HepG2 (cell line): ENCODE data around the gene OLFM4. TPM values are rescaled to one million over a fixed set of nuclear protein-coding genes. Genes with fewer than 3 reads are reported as not detected.

Source experiments
- ATAC-seq: fragments of 200-7000 bp; cut with Tn5 transposase; 3 replicates; pipeline ENCODE4 v1.9.1; 2020; ENCODE audit warnings: mild to moderate bottlenecking, moderate library complexity
- BruUV-seq: library from RNA; stranded (reverse); fragments of 400-500 nt; replicated peaks from 2 replicates; lab custom pipeline; 2021; lab: Mats Ljungman, UMichigan
- CTCF ChIA-PET: fragments of 300-600 bp; formaldehyde crosslinking; extraction: SDS; loops from one replicate; lab custom pipeline; 2021; ENCODE audit warnings: low total read pairs, inconsistent platforms, low intra/inter-chr PET ratio; lab: Yijun Ruan, JAX
- POLR2A ChIA-PET: fragments of 350-600 bp; sonication (Branson Sonifier 250); formaldehyde crosslinking; loops from one replicate; lab custom pipeline; 2020; ENCODE audit warnings: antibody characterized with exemption, inconsistent platforms; lab: Yijun Ruan, JAX
- DNase-seq: peaks from one replicate; pipeline ENCODE4 v3.0.0-alpha.2; 2015; ENCODE audit warnings: low spot score
- FAIRE-seq: peaks from 3 replicates; lab custom pipeline; 2011; peaks lifted over from hg19 to GRCh38; lab: Jason Lieb, UNC
- H2AFZ ChIP-seq: one replicate; pipeline ENCODE4 v1.6.1; 2011; ENCODE audit warnings: low read length, inconsistent platforms
- H3K27ac ChIP-seq: fragments of 300-600 bp; 3 replicates; pipeline ENCODE4 v1.8.0; 2011; ENCODE audit warnings: mixed run types, mild to moderate bottlenecking, mixed read lengths, low read length, inconsistent platforms; ENCODE audit not compliant: insufficient read depth; ENCODE audit errors: extremely low read length
- H3K27me3 ChIP-seq, 2 experiments: fragments of 200-600 bp in 1 of 2; 2 replicates in 1 of 2; 3 replicates in 1 of 2; pipeline versions ENCODE4 v1.6.0 to v1.8.0; 2011; ENCODE audit warnings: low read length in 2 of 2, mild to moderate bottlenecking in 2 of 2, moderate library complexity in 2 of 2, inconsistent platforms in 1 of 2; ENCODE audit not compliant: insufficient read depth in 2 of 2, control insufficient read depth in 1 of 2
- H3K36me3 ChIP-seq, 2 experiments: fragments of 200-600 bp in 1 of 2; replicated peaks in 1 of 2; 2 replicates in 1 of 2; 3 replicates in 1 of 2; pipeline versions ENCODE4 v1.5.1 to v1.8.0; 2011; ENCODE audit warnings: low read length in 2 of 2, inconsistent platforms in 1 of 2; ENCODE audit not compliant: insufficient read depth in 2 of 2, control insufficient read depth in 1 of 2
- H3K4me1 ChIP-seq: 2 replicates; pipeline ENCODE4 v1.5.1; 2012; ENCODE audit warnings: low read length, inconsistent platforms; ENCODE audit not compliant: insufficient read depth
- H3K4me2 ChIP-seq: 2 replicates; pipeline ENCODE4 v1.6.0; 2011; ENCODE audit warnings: low read depth, low read length, inconsistent platforms
- H3K4me3 ChIP-seq, 3 experiments: fragments of 200-600 bp in 1 of 3; sonication (generic), shearing (Covaris generic) in 1 of 3; replicated peaks in 1 of 3; 2 replicates each; pipeline ENCODE4 v1.5.1; 2011 to 2016; ENCODE audit warnings: low read length in 3 of 3, inconsistent platforms in 2 of 3, low read depth in 2 of 3, mild to moderate bottlenecking in 2 of 3, control low read depth in 1 of 3, mixed read lengths in 1 of 3; ENCODE audit not compliant: insufficient read depth in 1 of 3
- H3K79me2 ChIP-seq: one replicate; pipeline ENCODE4 v1.6.1; 2011; ENCODE audit warnings: low read length, inconsistent platforms; ENCODE audit not compliant: insufficient read depth
- H3K9ac ChIP-seq: 2 replicates; pipeline ENCODE4 v1.6.0; 2011; ENCODE audit warnings: mild to moderate bottlenecking, low read depth, low read length, inconsistent platforms; ENCODE audit not compliant: insufficient read depth
- H3K9me3 ChIP-seq: 2 replicates; pipeline ENCODE4 v1.5.1; 2012; ENCODE audit warnings: mild to moderate bottlenecking, low read length
- H4K20me1 ChIP-seq: 2 replicates; pipeline ENCODE4 v1.6.0; 2011; ENCODE audit warnings: inconsistent platforms, mild to moderate bottlenecking, low read length, moderate library complexity; ENCODE audit not compliant: insufficient read depth
- CC2D1A ChIP-seq: sonication (generic); formaldehyde crosslinking; IDR thresholded peaks from 2 replicates; pipeline ENCODE4 v1.8.1; 2023; ENCODE audit warnings: mild to moderate bottlenecking, missing genetic modification reagents
- HBP1 ChIP-seq: IDR thresholded peaks from 2 replicates; pipeline ENCODE4 v1.6.1; 2016; ENCODE audit warnings: low read depth, control low read depth
- RERE ChIP-seq: IDR thresholded peaks from 2 replicates; pipeline ENCODE4 v1.6.1; 2016; ENCODE audit warnings: low read depth, missing genetic modification reagents, missing compliant biosample characterization
- RFXANK ChIP-seq: IDR thresholded peaks from 2 replicates; pipeline ENCODE4 v1.6.1; 2016
- SMC3 ChIP-seq: IDR thresholded peaks from 2 replicates; pipeline ENCODE4 v1.6.1; 2011; ENCODE audit warnings: low read length, improper control_type of control experiment
- TOPORS ChIP-seq: sonication (generic); formaldehyde crosslinking; IDR thresholded peaks from 2 replicates; pipeline ENCODE4 v1.8.0; 2023; ENCODE audit warnings: mild to moderate bottlenecking, missing genetic modification reagents
- ZFY ChIP-seq: sonication (generic); formaldehyde crosslinking; IDR thresholded peaks from 2 replicates; pipeline ENCODE4 v1.4.0; 2020; ENCODE audit warnings: missing genetic modification reagents
- ZNF33B ChIP-seq: sonication (generic); formaldehyde crosslinking; IDR thresholded peaks from 2 replicates; pipeline ENCODE4 v1.5.1; 2020; ENCODE audit warnings: mild to moderate bottlenecking, missing genetic modification reagents
- WGBS: methylation state at CpG from one replicate; pipeline ENCODE4 v1.1.6; 2017; ENCODE audit warnings: low lambda C conversion rate; 5-methylcytosine and 5-hydroxymethylcytosine counted together
- in situ Hi-C: cut with HindIII; loops from 2 replicates; pipeline ENCODE4 v1.10.0; 2017; ENCODE audit warnings: low pct_unique_long_range_greater_than_20kb; ENCODE audit not compliant: extremely low pct_ligation_motif_present
- intact Hi-C: fragments of 100-400 bp; cut with micrococcal nuclease; formaldehyde crosslinking; loops from one replicate; pipeline ENCODE4 v1.10.0; 2022; ENCODE audit not compliant: unreplicated experiment
- polyA plus RNA-seq, 8 experiments: library from polyadenylated mRNA; depleted of rRNA in 3 of 8; stranded (reverse) in 7 of 8; unstranded in 1 of 8; fragments of >200 nt; fragmentation: Illumina TruSeq in 4 of 8; extraction: Trizol in 4 of 8; gene quantifications; 2 replicates each; pipeline versions ENCODE4 v1.2.1 to v1.2.3, GENCODE V29; 2011 to 2016; ENCODE audit warnings: low read depth in 4 of 8, missing spikeins in 1 of 8, mixed read lengths in 1 of 8; ENCODE audit not compliant: insufficient read depth in 1 of 8
- total RNA-seq, 5 experiments: library from RNA; depleted of rRNA; stranded (reverse); fragments of >200 nt; fragmentation: Illumina TruSeq; extraction: Trizol; gene quantifications; 2 replicates each; pipeline ENCODE4 v1.2.3, GENCODE V29; 2016; ENCODE audit warnings: low read depth in 1 of 5
- TF ChIP-seq, protein P1 (sequence below): IDR thresholded peaks from 2 replicates; pipeline ENCODE4 v1.6.1; 2012; ENCODE audit warnings: low read depth, low read length, improper control_type of control experiment

The OLFM4 gene
- total and polyA plus RNA-seq, 2 of the 13 experiments (the other 11 are each of a cell fraction or from before 2014, with no cell fraction given) = not detected

GRCh38 chr13:53066411-53066810, 37.8 kb downstream of the OLFM4 start (continued):
- TF ChIP-seq, protein P1, sequence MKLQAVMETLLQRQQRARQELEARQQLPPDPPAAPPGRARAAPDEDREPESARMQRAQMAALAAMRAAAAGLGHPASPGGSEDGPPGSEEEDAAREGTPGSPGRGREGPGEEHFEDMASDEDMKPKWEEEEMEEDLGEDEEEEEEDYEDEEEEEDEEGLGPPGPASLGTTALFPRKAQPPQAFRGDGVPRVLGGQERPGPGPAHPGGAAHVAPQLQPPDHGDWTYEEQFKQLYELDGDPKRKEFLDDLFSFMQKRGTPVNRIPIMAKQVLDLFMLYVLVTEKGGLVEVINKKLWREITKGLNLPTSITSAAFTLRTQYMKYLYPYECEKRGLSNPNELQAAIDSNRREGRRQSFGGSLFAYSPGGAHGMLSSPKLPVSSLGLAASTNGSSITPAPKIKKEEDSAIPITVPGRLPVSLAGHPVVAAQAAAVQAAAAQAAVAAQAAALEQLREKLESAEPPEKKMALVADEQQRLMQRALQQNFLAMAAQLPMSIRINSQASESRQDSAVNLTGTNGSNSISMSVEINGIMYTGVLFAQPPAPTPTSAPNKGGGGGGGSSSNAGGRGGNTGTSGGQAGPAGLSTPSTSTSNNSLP = no peak
- TF ChIP-seq ZFY (CRISPR knock-in tag) = no peak
- TF ChIP-seq, all 625 proteins: peak for 0

- Histone ChIP-seq H3K4me2 (no peak overlapping the region), H3K79me2 (no peaks in the 10 kb centered on the region), H3K27me3 (no peaks in the 10 kb centered on the region)
- POLR2A ChIA-PET = no interaction called here
- no peak for TF ChIP-seq HBP1 (CRISPR knock-in tag)
- TF ChIP-seq TOPORS (CRISPR knock-in tag) = no peak
- TF ChIP-seq ZNF33B = no peak
- TF ChIP-seq RFXANK (CRISPR knock-in tag) = no peak
- no peak for TF ChIP-seq SMC3
- TF ChIP-seq RERE (CRISPR knock-in tag) = no peak
- TF ChIP-seq CC2D1A = no peak
- TF ChIP-seq, all 625 proteins: peak for 0
- H3K4me1 ChIP-seq = no peaks in the 10 kb centered on the region
- no peak overlapping the region for H3K27ac ChIP-seq
- CTCF ChIA-PET = no interaction called here
- H3K4me3 ChIP-seq = no peak overlapping the region
- 7% methylated on average over 7 of the region's 8 CpGs for WGBS
- no peak for DNase-seq
- no TSS peak for BruUV-seq
- H2AFZ ChIP-seq = no peak overlapping the region
- intact Hi-C loops = no loop called here
- H3K36me3 ChIP-seq = no peaks in the 10 kb centered on the region
- no peak overlapping the region for H3K9ac ChIP-seq
- no peaks in the 10 kb centered on the region for H3K9me3 ChIP-seq
- FAIRE-seq = no peak
- ATAC-seq = no peak
- H4K20me1 ChIP-seq = no peaks in the 10 kb centered on the region
- in situ Hi-C loops = no loop called here
Observed at GRCh38 chr13:53068585-53069520, 40.2 kb downstream of the OLFM4 start.
